Measurements from ENCODE around the gene ISLR. TPM values are rescaled to one million over a fixed set of nuclear protein-coding genes. Genes with fewer than 3 reads are reported as not detected.

Gene ISLR
- total and polyA plus RNA-seq, 9 donors, result 82.4 to 314 (median 152) TPM

GRCh38 chr15:74179101-74179841 lies 5.8 kb downstream of the ISLR start:
- DNase-seq, result peak; percentile 89 to 96 (median 94)
- WGBS, 3 donors, result 23 to 28% (median 26%) methylated on average over 11 to 13 of the region's 13 CpGs
- Histone ChIP-seq H3K36me3 (no peaks in the 10 kb centered on the region), H3K27me3 (no peaks in the 10 kb centered on the region), H3K27ac (peak overlapping the region in 1 of 2 donors; percentile 63), H3K4me1 (ENCODE audit: insufficient read depth) (peaks cover 39% of the 10 kb centered on the region), H3K4me3 (no peak overlapping the region), H3K9me3 (no peaks in the 10 kb centered on the region)
- intact Hi-C loops (cut with DNase I), result no loop called here
- TF ChIP-seq EP300 (IDR thresholded peaks at IDR 0.05) (no peak), POLR2A (IDR thresholded peaks at IDR 0.05) (no peak)
- TF ChIP-seq, protein P1, sequence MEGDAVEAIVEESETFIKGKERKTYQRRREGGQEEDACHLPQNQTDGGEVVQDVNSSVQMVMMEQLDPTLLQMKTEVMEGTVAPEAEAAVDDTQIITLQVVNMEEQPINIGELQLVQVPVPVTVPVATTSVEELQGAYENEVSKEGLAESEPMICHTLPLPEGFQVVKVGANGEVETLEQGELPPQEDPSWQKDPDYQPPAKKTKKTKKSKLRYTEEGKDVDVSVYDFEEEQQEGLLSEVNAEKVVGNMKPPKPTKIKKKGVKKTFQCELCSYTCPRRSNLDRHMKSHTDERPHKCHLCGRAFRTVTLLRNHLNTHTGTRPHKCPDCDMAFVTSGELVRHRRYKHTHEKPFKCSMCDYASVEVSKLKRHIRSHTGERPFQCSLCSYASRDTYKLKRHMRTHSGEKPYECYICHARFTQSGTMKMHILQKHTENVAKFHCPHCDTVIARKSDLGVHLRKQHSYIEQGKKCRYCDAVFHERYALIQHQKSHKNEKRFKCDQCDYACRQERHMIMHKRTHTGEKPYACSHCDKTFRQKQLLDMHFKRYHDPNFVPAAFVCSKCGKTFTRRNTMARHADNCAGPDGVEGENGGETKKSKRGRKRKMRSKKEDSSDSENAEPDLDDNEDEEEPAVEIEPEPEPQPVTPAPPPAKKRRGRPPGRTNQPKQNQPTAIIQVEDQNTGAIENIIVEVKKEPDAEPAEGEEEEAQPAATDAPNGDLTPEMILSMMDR (IDR thresholded peaks at IDR 0.05), result no peak

DNA sequence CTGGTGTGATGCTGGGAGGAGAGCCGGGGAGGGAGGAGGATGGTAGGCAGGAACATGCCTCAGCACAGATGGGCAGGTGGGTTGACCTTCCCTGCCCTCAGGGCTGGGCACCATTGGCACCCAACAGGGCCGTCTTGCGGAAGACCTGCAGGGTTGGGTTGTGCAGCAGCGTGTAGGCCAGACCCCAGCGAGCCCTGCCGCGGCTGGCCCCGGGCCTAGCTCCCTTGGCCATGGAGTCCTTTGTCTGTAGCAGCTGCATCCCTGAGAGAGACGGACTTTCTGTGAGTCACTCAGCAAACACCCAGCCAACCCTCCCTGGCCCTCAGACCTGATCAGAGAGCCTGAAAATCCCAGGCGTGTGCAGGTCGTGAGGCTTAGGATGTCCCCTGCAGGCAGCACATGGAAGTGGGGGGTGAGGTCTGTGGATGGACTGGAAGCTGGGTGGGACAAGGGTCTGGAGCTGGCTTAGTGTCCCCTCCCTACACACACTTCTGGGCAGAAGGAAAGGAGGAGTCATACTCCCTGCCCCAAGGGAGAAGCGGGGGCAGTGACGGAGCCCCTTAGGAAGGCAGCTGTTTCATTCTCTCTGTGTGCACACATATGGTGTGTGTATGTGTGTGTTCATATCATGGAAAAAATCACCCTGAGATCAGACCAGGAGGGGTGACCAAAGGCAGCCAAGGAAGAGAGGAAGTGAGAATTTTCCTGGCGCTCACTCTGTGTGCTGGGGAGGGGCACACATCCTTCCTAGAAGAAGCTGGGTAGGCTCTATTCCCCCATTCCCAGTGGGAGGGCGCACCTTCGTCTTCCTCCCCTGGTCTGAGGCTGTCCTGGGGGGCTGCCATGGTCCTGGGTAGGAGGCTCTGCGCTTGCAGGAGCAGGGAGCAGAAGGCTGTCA lies 6.7 kb downstream of the ISLR start:
- Histone ChIP-seq H3K4me3 (no peak overlapping the region), H3K4me1 (ENCODE audit: insufficient read depth) (peaks cover 34% of the 10 kb centered on the region), H3K36me3 (no peaks in the 10 kb centered on the region), H3K9me3 (no peaks in the 10 kb centered on the region), H3K27me3 (no peaks in the 10 kb centered on the region), H3K27ac (peak overlapping the region in 1 of 2 donors; percentile 63)
- TF ChIP-seq EP300 (IDR thresholded peaks at IDR 0.05) (no peak), POLR2A (IDR thresholded peaks at IDR 0.05) (no peak)
- TF ChIP-seq, protein P1 (IDR thresholded peaks at IDR 0.05), result no peak
- 66 to 70% (median 68%) methylated on average over 17 of the region's 17 CpGs for WGBS, 3 donors
- no peak for DNase-seq
- intact Hi-C loops (cut with DNase I), result no loop called here

DNA sequence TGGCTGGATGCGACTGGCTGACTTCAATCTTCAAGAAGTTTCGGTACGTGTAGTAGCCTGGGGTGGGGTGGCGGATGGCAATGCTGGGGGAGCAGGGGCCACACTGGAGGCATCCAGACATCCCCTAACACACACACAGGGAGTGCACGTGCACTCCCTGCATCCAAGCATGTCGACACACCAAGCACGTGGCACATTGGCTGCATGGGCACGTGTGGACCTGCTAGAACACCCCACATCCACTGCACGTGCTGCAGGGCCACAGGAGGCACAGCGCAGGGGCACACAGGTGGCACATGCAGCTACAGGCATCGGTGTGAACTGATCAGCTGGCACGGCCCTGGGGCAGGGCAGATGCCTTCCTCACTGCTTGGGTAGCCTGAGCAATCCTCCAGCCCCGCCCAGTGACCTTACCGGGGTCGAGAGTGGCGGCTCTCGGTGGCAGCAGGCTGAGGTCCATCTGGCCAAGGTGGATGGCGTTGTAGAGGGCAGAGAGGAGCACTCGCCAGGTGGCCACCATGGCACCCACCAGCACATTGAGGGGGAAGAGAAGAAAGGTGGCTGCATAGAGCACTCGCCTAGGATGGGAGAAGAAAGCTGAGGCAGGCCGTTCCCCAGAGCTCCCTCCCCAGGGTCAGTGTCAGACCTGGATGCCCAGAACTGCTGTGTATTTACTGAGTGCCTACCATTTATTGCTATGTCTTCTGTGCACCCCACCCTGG lies 7.5 kb downstream of the ISLR start:
- no peak overlapping the region for H3K4me3 ChIP-seq
- peaks cover 27% of the 10 kb centered on the region for H3K4me1 ChIP-seq (ENCODE audit: insufficient read depth)
- intact Hi-C loops (cut with DNase I), result no loop called here
- TF ChIP-seq POLR2A (IDR thresholded peaks at IDR 0.05) (no peak), EP300 (IDR thresholded peaks at IDR 0.05) (no peak)
- TF ChIP-seq, protein P1 (IDR thresholded peaks at IDR 0.05), result no peak
- no peak overlapping the region for H3K27ac ChIP-seq
- H3K36me3 ChIP-seq, result no peaks in the 10 kb centered on the region
- H3K27me3 ChIP-seq, result no peaks in the 10 kb centered on the region
- DNase-seq, result peak in 1 of 5 donors; percentile 41
- no peaks in the 10 kb centered on the region for H3K9me3 ChIP-seq
- 92 to 94% (median 92%) methylated on average over 21 of the region's 21 CpGs for WGBS, 3 donors

DNA sequence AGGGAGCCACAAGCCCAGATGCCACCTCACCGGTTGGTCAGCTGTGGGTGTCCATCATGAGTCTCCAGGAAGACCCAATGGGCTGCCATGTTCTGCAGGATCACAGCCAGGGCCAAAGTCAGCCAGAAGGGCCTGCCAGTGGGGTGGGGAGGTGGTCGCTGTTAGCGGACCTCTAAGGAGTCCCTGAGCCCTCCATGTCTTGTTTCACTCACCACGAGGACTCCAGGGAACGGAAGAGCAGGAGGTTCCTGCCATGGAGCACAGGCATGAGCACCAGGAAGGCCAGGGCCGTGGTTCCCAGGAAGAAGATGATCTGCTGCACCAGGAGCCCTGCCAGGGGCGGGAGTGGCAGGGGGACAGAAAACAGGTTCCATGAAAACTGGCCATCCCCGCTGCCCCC lies 8.6 kb downstream of the ISLR start:
- peak in 1 of 5 donors; percentile 27 for DNase-seq
- peaks cover 21% of the 10 kb centered on the region for H3K4me1 ChIP-seq (ENCODE audit: insufficient read depth)
- H3K27me3 ChIP-seq, result no peaks in the 10 kb centered on the region
- no peak overlapping the region for H3K27ac ChIP-seq
- TF ChIP-seq EP300 (IDR thresholded peaks at IDR 0.05), result no peak
- no peak for TF ChIP-seq POLR2A (IDR thresholded peaks at IDR 0.05)
- TF ChIP-seq, protein P1 (IDR thresholded peaks at IDR 0.05), result no peak
- no peaks in the 10 kb centered on the region for H3K9me3 ChIP-seq
- H3K36me3 ChIP-seq, result no peaks in the 10 kb centered on the region
- WGBS, 3 donors, result 90 to 95% (median 93%) methylated on average over 8 of the region's 8 CpGs
- intact Hi-C loops (cut with DNase I), result no loop called here
- H3K4me3 ChIP-seq, result no peak overlapping the region

All from ovary (tissue), 9 donors.